ENCODE results near the gene SLC27A4.

SLC27A4 gene

DNA sequence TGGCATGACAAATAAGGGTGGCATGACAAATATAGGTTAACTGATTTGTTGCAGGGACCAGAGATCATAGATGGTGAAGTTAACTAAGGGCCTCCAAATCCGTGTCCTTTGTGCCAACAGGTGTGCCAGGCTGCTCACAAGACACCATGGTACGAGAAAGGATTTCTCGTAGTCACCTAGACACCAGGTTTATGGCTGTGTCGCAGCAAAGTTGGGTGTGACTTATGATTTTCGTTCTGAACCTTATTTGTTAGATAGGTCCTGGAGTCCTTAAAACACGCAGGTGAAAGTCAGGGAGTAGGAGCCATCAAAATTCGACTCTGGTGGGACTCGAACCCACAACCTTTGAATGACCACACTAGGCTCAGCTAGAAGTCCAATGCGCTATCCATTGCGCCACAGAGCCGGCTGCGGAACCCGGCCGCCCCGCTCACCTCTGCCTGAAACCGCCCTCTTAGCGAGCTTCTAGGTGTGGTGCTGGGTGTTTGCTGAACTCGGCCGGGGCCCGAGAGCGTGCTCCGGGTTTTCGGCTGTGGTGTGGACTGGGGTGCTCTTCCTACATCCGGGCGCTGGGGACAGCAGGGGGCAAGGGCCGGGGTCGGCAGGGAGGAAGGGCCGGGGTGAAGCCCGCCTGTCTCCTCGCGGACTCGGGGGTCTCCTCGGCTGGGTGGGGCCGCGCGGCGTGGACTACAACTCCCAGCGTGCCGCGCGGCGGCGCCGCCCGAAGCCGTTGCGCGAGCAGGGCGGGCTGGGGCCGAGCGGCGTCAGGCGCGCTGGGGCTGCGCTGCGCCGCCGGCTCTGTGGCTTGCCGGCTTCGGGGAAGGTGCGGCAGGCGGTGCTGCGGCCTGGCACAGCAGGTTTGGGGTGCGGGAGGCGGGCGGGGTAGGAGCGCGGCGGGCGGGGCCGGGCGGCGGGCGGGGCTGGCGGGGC lies at the start of gene SLC27A4:
TSS of gene SLC27A4 (plus strand) at position 767 of the 930 bp plus-strand sequence. CDS start 2,606 bp downstream, outside the sequence.
- peak; percentile 96 for DNase-seq

- DNase-seq = no peak
Observed at GRCh38 chr9:128292009-128292408, 48.3 kb upstream of the SLC27A4 start.

GRCh38 chr9:128293091-128293490 lies 47.2 kb upstream of the SLC27A4 start:
- DNase-seq = no peak

DNA sequence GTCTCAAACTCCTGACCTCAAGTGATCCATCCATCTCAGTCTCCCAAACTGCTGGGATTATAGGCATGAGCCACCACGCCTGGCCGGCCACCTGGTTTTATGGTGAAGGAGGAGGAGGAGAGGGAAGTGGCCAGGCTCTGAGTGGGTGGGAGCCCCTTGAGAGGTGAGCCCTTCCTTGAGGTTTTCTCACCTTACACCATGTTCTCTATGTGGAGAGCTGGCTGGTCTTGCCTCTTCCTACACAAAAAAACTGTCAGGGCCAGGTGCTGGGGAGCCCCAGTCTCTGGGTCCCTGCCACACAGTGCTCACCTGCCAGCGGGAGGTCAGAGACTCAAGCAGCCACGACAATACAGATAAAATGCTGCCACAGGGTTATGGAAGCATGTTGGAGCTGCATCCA lies 46.2 kb upstream of the SLC27A4 start:
- DNase-seq = no peak

DNA sequence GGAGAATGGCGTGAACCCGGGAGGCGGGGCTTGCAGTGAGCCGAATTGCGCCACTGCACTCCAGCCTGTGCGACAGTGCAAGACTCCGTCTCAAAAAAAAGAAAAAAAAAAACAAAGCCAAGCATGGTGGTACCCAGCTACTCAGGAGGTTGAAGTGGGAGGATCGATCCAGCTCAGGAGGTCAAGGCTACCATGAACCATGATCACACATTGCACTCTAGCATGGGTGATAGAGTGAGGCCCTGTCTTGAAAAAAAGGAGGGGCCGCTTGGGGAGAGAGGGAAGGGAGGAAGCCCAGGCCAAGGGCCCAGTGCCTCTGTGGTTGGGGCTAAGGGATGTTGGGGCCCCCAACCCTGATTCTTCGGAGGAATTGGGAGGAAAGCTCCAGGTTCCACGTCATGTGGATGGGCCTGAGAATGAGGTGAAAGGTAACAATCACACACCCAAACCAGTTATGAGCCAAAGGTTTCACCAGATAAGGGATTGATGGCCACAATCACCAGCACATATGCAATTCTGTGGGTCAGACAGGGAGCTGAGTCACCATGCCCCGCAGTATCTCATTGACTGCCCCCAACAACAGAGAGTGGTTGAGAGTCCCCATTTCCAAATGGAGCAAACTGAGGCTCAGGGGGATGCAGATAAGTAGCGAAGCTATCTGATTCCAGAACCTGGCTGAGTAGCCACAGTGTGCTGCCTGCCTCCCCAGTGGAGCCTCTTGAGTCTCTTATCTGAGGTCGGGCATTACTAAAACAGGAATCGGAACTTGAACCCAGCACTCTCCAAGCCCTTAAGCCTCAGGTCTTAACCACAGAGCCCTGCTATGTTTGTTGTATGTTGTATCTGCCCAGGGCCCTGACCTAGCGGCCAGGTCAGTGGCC lies 43.7 kb upstream of the SLC27A4 start:
- no peak for DNase-seq

DNA sequence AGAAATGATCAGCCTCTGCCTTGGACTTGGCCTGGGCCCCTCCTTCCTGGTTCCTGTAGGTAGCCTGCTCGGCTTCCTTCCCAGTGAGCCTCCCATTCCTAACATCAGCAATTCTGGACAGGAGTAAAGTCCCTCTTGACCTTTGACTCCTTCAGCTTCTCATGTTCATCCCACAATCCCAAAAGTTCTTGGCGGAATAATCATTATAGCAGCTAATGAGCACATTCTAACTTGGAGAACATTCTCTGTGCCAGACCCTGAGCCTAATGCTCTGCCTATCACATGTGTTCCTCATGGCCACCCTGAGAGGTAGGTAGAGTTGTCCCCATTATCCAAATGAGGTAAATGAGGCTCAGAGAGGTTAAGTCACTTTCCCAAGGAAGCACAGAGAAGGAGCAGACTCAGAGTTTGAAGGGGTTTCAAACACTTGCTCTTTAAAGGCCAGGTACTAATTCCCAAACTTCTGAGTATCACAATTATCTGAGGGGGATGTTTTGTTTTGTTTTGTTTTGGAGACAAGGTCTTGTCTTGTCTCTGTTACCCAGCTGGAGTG lies 43.0 kb upstream of the SLC27A4 start:
- no peak for DNase-seq

DNA sequence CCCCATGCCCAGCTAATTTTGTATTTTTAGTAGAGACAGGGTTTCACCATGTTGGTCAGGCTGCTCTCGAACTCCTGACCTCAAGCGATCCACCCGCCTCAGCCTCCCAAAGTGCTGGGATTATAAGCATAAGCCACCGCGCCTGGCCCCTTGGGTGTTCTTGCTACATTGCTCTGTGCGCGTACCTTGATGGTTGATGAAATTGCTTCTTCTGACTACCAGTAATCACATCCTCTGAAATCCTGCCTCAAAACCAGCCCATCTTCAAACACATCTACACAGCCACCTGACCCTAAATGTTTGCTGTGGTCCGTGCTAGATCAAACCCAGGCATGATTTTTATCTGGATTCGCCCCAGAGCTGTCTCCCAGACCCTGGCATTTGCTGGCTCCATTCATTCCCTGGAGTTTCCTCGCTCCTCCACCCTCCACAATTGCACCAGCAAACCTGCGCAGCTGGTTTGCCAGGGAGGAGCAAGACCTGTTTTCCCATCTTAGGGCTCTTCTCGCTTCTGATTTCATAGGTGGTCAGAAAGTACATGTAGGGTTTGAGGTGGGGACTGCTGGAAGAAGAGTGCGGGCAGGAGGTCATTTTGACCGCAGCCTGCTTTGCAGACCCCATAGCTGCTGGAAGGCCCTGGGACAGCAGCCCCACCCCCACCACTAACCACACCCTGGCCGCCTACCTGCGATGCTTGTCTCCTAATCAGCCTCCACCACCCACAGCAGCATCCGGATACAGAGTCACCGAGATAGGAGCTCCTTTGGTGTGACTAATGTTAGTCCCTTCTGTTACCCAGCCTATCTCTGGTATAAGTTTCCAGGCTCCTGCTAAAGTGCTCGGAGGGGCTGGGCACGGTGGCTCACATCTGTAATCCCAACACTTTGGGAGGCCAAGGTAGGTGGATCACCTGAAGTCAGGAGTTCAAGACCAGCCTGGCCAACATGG lies 41.5 kb upstream of the SLC27A4 start:
- DNase-seq = no peak

DNA sequence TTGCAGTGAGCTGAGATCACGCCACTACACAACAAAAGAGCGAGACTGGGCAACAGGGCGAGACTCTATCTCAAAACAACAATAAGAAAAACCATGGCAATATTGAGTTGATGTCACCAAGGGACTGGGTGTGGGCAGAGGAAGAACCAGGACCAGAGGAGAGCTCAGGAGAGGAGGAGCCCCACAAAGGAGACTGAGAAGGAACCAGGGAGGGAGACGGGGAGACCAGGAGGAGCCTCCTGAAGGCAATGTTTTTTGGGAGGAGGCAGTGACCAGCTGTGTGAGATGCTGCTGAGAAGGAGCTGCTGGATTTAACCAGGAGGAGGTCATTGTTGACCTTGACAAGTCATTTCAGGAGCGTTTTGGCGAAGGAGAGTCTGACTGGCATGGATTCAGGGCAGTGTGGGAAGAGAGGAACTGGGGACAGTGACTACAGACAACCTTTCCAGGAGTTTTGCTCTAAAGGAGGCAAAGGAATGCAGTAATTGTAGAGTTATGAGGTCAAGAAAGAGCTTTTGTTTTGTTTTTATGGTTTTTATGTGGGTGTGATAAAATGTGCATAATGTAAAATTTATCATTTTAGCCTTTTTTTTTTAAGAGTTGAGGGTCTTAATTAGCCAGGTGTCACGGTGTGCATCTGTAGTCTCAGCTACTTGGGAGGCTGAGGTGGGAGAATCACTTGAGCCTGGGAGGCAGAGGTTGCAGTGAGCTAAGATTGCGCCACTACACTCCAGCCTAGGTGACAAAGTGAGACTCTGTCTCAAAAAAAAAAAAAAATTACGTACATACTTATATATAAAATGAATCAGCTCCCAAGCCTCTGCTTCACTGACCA lies 36.0 kb upstream of the SLC27A4 start:
- DNase-seq = no peak

- DNase-seq = peak; percentile 11
Observed at GRCh38 chr9:128304971-128305288, 35.4 kb upstream of the SLC27A4 start.

DNA sequence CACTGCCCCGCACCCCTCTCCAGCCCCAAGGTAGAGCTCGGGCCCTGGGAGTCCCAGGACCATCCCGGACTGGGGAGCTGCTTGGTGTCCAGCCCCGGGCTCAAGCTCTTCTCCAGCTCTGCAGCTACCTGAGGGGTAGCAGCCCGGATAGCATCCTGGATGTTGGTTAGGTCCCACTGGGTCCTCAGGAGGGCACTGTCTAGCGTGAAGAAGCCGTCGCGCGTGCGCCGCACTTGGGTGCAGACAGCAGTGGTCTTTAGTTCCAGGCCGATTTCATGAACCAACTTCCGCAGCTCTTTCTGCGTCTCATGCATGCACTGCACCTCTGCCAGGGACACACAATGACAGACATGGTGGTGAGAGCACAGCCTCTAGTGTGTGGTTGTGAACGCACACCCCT lies 30.8 kb upstream of the SLC27A4 start:
- DNase-seq = no peak

GRCh38 chr9:128310461-128310860 lies 29.9 kb upstream of the SLC27A4 start:
- no peak for DNase-seq

- no peak for DNase-seq
Observed at GRCh38 chr9:128314697-128315096, 25.6 kb upstream of the SLC27A4 start.

DNA sequence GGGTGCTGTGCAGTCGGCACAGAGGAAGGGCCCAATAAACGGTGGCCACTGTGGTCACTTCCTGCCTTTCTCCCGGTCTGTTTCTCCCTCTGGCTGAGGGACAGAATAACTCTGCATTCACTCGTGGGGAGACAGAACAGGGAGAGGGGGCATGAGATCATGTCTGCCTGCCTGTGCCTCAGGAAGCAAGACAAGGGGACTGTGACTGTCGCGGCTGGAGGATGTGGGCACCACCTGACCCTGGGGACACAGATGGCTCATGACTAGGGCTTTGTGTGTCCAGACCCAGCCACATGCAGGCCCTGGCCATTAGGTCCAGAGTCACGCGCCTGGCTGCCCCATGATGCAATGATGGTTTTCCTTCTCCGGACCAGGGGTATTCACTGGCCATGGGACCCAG lies 23.9 kb upstream of the SLC27A4 start:
- no peak for DNase-seq

GRCh38 chr9:128317629-128318028 lies 22.7 kb upstream of the SLC27A4 start:
- DNase-seq = no peak

GRCh38 chr9:128321343-128321742 lies 19.0 kb upstream of the SLC27A4 start:
- no peak for DNase-seq

- DNase-seq = no peak
Observed at GRCh38 chr9:128321879-128322403, 18.4 kb upstream of the SLC27A4 start.

DNA sequence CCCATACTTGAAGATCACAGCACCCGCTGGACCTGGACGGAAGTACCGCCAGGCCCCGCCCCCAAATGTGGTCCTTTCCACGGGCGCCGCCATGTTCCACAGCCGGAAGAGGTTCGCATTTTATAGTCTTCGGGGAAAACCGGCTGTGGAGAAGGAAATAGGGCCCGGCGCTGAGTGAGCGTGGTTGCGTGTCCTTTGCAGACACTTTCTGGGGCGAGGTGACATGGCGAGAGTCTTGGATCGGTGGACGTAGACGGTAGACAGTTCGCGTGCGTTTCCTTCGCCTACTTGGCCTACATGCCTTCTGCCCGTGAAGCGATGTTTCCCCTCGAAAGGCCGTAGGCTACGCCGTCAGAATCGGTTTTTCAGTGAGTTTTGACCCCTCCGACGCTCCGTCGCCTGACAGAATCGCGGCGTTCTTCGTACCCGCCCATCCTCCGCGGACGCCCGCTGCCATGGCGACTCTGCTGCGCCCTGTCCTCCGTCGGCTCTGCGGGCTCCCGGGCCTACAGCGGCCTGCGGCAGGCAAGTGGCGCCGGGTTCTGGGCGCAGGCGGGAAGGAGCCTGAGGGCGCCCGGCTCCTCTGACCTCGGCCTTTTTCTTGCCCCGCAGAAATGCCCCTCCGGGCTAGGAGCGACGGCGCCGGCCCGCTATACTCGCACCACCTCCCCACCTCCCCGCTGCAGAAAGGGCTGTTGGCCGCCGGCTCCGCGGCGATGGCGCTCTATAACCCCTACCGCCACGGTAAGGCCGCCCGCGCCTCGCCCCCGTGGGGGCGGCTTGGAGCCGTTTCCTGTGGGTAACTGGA lies 17.7 kb upstream of the SLC27A4 start, which contains the start of the genes COQ4 and TRUB2:
TSS of gene COQ4 (plus strand) at position 436 of the 808 bp plus-strand sequence. CDS start at position 456, 20 bp downstream.
TSS of gene TRUB2 (minus strand) at position 44 of the 808 bp plus-strand sequence. CDS start at position 5, 39 bp downstream.
- DNase-seq = peak; percentile 98

DNA sequence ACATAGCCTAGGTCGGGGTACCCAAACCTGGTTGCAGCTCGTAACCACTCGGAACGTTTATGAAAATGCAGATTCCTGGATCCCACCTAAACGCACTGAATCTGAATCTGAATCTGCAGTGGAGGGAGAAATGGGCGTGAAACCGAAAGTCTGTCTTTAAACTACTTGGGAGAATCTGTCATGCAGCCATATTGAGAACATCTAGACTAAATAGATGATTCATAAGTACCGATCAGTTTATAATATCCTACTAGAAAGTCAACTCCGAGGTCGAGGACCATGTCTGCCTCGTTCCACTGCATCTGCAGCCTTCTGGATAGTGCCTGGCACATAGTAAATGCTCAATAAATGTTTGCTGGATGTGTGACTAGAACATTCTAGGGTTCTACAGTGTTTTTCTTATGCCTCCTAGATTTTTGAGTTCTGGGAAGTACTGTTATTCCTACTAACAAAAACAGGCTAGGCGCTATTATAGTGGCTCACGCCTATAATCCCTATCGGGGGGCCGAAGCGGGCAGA lies 17.1 kb upstream of the SLC27A4 start:
- DNase-seq = no peak

DNA sequence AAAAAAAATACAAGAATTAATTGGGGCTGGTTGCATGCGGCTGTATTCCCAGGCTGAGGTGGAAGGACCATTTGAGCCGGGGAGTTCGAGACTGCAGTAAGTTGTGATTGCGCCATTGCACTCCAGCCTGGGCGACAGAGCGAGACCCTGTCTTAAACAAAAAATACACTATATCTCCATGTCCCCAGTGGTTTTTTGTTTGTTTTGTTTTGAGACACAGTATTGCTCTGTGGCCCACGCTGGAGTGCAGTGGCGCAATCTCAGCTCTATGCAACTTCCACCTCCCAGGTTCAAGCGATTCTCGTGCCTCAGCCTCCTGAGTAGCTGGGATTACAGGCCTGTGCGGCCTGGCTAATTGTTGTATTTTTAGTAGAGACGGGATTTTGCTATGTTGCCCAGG lies 16.5 kb upstream of the SLC27A4 start:
- DNase-seq = no peak

DNA sequence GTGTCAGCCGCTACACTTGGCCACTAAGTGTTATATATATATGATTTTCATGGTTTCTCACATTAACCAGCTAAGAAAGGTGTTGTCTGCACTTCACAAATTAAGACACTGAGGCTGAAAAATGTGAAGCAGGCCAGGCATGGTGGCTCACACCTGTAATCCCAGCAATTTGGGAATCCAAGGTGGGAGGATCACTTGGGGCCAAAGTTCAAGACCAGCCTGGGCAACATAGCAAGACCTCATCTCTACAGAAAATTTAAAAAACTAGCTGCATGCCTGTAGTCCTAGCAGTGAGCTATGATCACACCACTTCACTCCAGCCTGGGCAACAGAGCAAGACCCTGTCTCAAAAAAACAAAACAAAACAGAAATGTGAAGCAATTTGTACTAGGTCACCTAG lies 15.9 kb upstream of the SLC27A4 start:
- no peak for DNase-seq

Data from NCI-H69 (cell line).